ENCODE results near the gene PARP15. TPM values are rescaled to one million over a fixed set of nuclear protein-coding genes. Genes with fewer than 3 reads are reported as not detected.

PARP15 gene
- total RNA-seq, 1 donor from 2014 or later = not detected

- H3K4me1 ChIP-seq = no peaks in the 10 kb centered on the region
- no peak overlapping the region for H3K9ac ChIP-seq
- peaks cover 22% of the 10 kb centered on the region for H3K4me1 Mint-ChIP-seq
- no peak overlapping the region for H3K4me2 ChIP-seq
- H3K4me3 ChIP-seq = no peak overlapping the region
- TF ChIP-seq EZH2phosphoT487 (IDR thresholded peaks at IDR 0.05) = no peak
- no peak for TF ChIP-seq EZH2 (IDR thresholded peaks at IDR 0.05)
- no peak for TF ChIP-seq CTCF (IDR thresholded peaks at IDR 0.05)
- H3K27ac ChIP-seq = no peak overlapping the region
- H3K4me3 Mint-ChIP-seq = no peak overlapping the region
- H3K27me3 ChIP-seq = peaks cover 26% of the 10 kb centered on the region
- H3K9me3 ChIP-seq (ENCODE audit: low read depth) = no peaks in the 10 kb centered on the region
- no peak overlapping the region for H2AFZ ChIP-seq (replicated peaks)
- DNase-seq (ENCODE audit: low spot score) = no peak
- H3K9me3 Mint-ChIP-seq = peaks cover under 1% of the 10 kb centered on the region
- no peaks in the 10 kb centered on the region for H3K36me3 ChIP-seq
- no peaks in the 10 kb centered on the region for H4K20me1 ChIP-seq (ENCODE audit: low read depth)
- peaks cover 11% of the 10 kb centered on the region for H3F3A ChIP-seq (ENCODE audit: low read depth)
- H3K27ac Mint-ChIP-seq = no peak overlapping the region
- peaks cover 12% of the 10 kb centered on the region for H3K27me3 Mint-ChIP-seq (ENCODE audit: insufficient read depth, low read depth)
- no peaks in the 10 kb centered on the region for H3K36me3 Mint-ChIP-seq
- no peaks in the 10 kb centered on the region for H3K79me2 ChIP-seq (ENCODE audit: low read depth)
These were observed 99.3 kb downstream of the PARP15 start for GRCh38 chr3:122676759-122677158.

- Histone ChIP-seq H3K9me3 (ENCODE audit: low read depth) (no peaks in the 10 kb centered on the region), H2AFZ (replicated peaks) (no peak overlapping the region), H3K79me2 (ENCODE audit: low read depth) (no peaks in the 10 kb centered on the region), H3K9ac (no peak overlapping the region), H3F3A (ENCODE audit: low read depth) (peaks cover 11% of the 10 kb centered on the region), H3K4me1 (no peaks in the 10 kb centered on the region), H4K20me1 (ENCODE audit: low read depth) (no peaks in the 10 kb centered on the region), H3K27ac (no peak overlapping the region), H3K4me3 (no peak overlapping the region), H3K27me3 (peaks cover 30% of the 10 kb centered on the region), H3K36me3 (no peaks in the 10 kb centered on the region), H3K4me2 (no peak overlapping the region)
- H3K27me3 Mint-ChIP-seq (ENCODE audit: insufficient read depth, low read depth) = peaks cover 15% of the 10 kb centered on the region
- no peak overlapping the region for H3K27ac Mint-ChIP-seq
- H3K36me3 Mint-ChIP-seq = no peaks in the 10 kb centered on the region
- H3K4me1 Mint-ChIP-seq = peaks cover 22% of the 10 kb centered on the region
- DNase-seq (ENCODE audit: low spot score) = no peak
- no peak overlapping the region for H3K4me3 Mint-ChIP-seq
- TF ChIP-seq EZH2 (IDR thresholded peaks at IDR 0.05) = no peak
- TF ChIP-seq CTCF (IDR thresholded peaks at IDR 0.05) = no peak
- H3K9me3 Mint-ChIP-seq = peaks cover 3% of the 10 kb centered on the region
These were observed 99.8 kb downstream of the PARP15 start for GRCh38 chr3:122677216-122677615.

GRCh38 chr3:122678506-122678905 is 101.1 kb downstream of the PARP15 start:
- DNase-seq (ENCODE audit: low spot score) = no peak
- Histone ChIP-seq H3K4me1 (no peaks in the 10 kb centered on the region), H3K27me3 (peaks cover 32% of the 10 kb centered on the region), H3K79me2 (ENCODE audit: low read depth) (no peaks in the 10 kb centered on the region), H3K36me3 (no peaks in the 10 kb centered on the region), H3K9ac (no peak overlapping the region), H2AFZ (replicated peaks) (no peak overlapping the region), H3K4me3 (no peak overlapping the region), H3K27ac (no peak overlapping the region), H3K9me3 (ENCODE audit: low read depth) (no peaks in the 10 kb centered on the region), H4K20me1 (ENCODE audit: low read depth) (no peaks in the 10 kb centered on the region), H3K4me2 (no peak overlapping the region), H3F3A (ENCODE audit: low read depth) (peaks cover 11% of the 10 kb centered on the region)
- peaks cover 22% of the 10 kb centered on the region for H3K4me1 Mint-ChIP-seq
- H3K9me3 Mint-ChIP-seq = peaks cover 3% of the 10 kb centered on the region
- H3K36me3 Mint-ChIP-seq = no peaks in the 10 kb centered on the region
- H3K4me3 Mint-ChIP-seq = no peak overlapping the region
- H3K27ac Mint-ChIP-seq = no peak overlapping the region
- TF ChIP-seq EZH2 (IDR thresholded peaks at IDR 0.05) (no peak), CTCF (IDR thresholded peaks at IDR 0.05) (no peak), EZH2phosphoT487 (IDR thresholded peaks at IDR 0.05) (no peak)
- H3K27me3 Mint-ChIP-seq (ENCODE audit: insufficient read depth, low read depth) = peaks cover 15% of the 10 kb centered on the region
